Smooth muscle cell of bladder (primary cell): Measurements from ENCODE around the gene PLB1. TPM values are rescaled to one million over a fixed set of nuclear protein-coding genes. Genes with fewer than 3 reads are reported as not detected.

Experiments
- total RNA-seq: library from RNA; depleted of rRNA; stranded (reverse); fragments of >200 nt; gene quantifications from 2 replicates; pipeline ENCODE4 v1.2.3, GENCODE V29; 2014

PLB1 gene, protein sequence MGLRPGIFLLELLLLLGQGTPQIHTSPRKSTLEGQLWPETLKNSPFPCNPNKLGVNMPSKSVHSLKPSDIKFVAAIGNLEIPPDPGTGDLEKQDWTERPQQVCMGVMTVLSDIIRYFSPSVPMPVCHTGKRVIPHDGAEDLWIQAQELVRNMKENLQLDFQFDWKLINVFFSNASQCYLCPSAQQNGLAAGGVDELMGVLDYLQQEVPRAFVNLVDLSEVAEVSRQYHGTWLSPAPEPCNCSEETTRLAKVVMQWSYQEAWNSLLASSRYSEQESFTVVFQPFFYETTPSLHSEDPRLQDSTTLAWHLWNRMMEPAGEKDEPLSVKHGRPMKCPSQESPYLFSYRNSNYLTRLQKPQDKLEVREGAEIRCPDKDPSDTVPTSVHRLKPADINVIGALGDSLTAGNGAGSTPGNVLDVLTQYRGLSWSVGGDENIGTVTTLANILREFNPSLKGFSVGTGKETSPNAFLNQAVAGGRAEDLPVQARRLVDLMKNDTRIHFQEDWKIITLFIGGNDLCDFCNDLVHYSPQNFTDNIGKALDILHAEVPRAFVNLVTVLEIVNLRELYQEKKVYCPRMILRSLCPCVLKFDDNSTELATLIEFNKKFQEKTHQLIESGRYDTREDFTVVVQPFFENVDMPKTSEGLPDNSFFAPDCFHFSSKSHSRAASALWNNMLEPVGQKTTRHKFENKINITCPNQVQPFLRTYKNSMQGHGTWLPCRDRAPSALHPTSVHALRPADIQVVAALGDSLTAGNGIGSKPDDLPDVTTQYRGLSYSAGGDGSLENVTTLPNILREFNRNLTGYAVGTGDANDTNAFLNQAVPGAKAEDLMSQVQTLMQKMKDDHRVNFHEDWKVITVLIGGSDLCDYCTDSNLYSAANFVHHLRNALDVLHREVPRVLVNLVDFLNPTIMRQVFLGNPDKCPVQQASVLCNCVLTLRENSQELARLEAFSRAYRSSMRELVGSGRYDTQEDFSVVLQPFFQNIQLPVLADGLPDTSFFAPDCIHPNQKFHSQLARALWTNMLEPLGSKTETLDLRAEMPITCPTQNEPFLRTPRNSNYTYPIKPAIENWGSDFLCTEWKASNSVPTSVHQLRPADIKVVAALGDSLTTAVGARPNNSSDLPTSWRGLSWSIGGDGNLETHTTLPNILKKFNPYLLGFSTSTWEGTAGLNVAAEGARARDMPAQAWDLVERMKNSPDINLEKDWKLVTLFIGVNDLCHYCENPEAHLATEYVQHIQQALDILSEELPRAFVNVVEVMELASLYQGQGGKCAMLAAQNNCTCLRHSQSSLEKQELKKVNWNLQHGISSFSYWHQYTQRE (N-terminal part only)
- 1.00 and 1.4 TPM in 2 replicates for total RNA-seq

DNA sequence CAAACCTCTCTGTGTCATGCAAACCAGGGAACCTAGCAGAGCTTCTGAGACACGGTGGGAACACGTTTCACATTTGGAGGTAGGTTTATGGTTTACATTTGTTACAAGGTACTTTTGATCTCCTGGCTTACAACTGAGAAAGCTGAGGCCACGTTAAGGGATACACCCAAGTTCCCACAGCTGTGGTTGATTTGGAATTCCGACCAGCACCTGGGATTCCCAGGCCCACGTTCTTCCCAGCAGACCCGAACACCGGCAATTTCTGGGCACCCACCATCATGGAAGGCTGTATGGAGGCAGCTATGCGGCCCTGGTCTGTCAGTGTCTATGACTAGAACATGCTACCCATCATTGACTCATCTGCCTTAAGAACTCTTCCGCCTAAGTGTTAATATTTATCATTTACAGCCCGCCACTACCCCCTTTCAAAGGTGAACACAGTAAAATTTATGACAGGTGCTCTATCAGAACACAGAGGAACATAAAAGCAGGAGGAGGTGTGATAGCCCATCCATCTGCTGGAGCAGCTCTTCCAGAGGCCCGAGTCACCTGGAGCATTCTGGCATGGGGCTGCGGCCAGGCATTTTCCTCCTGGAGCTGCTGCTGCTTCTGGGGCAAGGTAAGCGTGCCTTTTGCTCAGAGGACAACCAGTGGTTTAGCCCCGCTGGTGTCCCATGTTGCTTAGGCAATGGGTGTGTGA, at the start of gene PLB1:
Gene PLB1, plus strand, starts transcription at position 510 of the 700 bp plus-strand sequence. Its CDS starts 55 bp downstream, at position 565.

Other genes starting within 250 kb of the PLB1 start
- 56.7 and 59.2 TPM in 2 replicates for gene FOSL2, start 103.2 kb upstream of the PLB1 start, total RNA-seq